Caco-2 (cell line): ENCODE measurements around the gene SRPRB. TPM values are rescaled to one million over a fixed set of nuclear protein-coding genes. Genes with fewer than 3 reads are reported as not detected.

Experiments
- BruUV-seq: library from RNA; stranded (reverse); fragments of 400-500 nt; replicated peaks from 2 replicates; lab custom pipeline; 2021; lab: Mats Ljungman, UMichigan
- CTCF ChIA-PET: fragments of 300-600 bp; sonication (Branson Sonifier 250); formaldehyde crosslinking; loops from one replicate; lab custom pipeline; 2022; ENCODE audit warnings: antibody characterized with exemption; lab: Charles Lee
- POLR2A ChIA-PET: fragments of 300-600 bp; sonication (Branson Sonifier 250); formaldehyde crosslinking; loops from one replicate; lab custom pipeline; 2022; ENCODE audit warnings: antibody characterized with exemption; lab: Charles Lee
- DNase-seq, 2 experiments: peaks; one replicate each; pipeline versions ENCODE4 v3.0.0 to v3.0.0-alpha.2; 2020 to 2022
- H3K27me3 ChIP-seq: replicated peaks from 2 replicates; pipeline ENCODE4 v1.6.0; 2011; ENCODE audit warnings: low read length; ENCODE audit not compliant: control insufficient read depth, insufficient read depth
- H3K36me3 ChIP-seq: 2 replicates; pipeline ENCODE4 v1.5.1; 2011; ENCODE audit warnings: low read length; ENCODE audit not compliant: control insufficient read depth, insufficient read depth
- H3K4me1 ChIP-seq: fragments of 250-450 bp; sonication (Bioruptor Pico); 2 replicates; pipeline ENCODE4 v1.5.1; 2020; ENCODE audit warnings: mild to moderate bottlenecking
- H3K4me3 ChIP-seq: 2 replicates; pipeline ENCODE4 v1.5.1; 2011; ENCODE audit warnings: low read depth, mild to moderate bottlenecking, control low read depth, low read length
- H3K9me3 ChIP-seq: fragments of 250-450 bp; sonication (Bioruptor Pico); 2 replicates; pipeline ENCODE4 v1.5.1; 2020; ENCODE audit warnings: mild to moderate bottlenecking, moderate library complexity
- H3K27ac Mint-ChIP-seq: one replicate; pipeline ENCODE4 v1.8.0; 2022; ENCODE audit warnings: mixed read lengths; ENCODE audit not compliant: unreplicated experiment
- H3K27me3 Mint-ChIP-seq: one replicate; pipeline ENCODE4 v1.8.0; 2022; ENCODE audit warnings: mixed read lengths; ENCODE audit not compliant: insufficient read depth, unreplicated experiment
- H3K36me3 Mint-ChIP-seq: one replicate; pipeline ENCODE4 v1.8.0; 2022; ENCODE audit warnings: mild to moderate bottlenecking, mixed read lengths; ENCODE audit not compliant: insufficient read depth, unreplicated experiment
- H3K4me1 Mint-ChIP-seq: one replicate; pipeline ENCODE4 v1.8.0; 2022; ENCODE audit warnings: low read depth, mixed read lengths; ENCODE audit not compliant: unreplicated experiment
- H3K4me3 Mint-ChIP-seq: one replicate; pipeline ENCODE4 v1.8.0; 2022; ENCODE audit warnings: mild to moderate bottlenecking, moderate library complexity, mixed read lengths; ENCODE audit not compliant: unreplicated experiment
- H3K9me3 Mint-ChIP-seq: one replicate; pipeline ENCODE4 v1.8.0; 2022; ENCODE audit warnings: mixed read lengths; ENCODE audit not compliant: unreplicated experiment
- intact Hi-C: fragments of 100-400 bp; cut with micrococcal nuclease; formaldehyde crosslinking; loops from one replicate; pipeline ENCODE4 v1.10.0; 2022; ENCODE audit not compliant: unreplicated experiment
- total RNA-seq: library from RNA; stranded (reverse); gene quantifications from 2 replicates; pipeline ENCODE4 v1.2.3, GENCODE V29; 2022
- TF ChIP-seq, protein P1 (sequence below), 2 experiments: fragments of 200-600 bp in 1 of 2; IDR thresholded peaks; 1 replicate in 1 of 2; 2 replicates in 1 of 2; pipeline versions ENCODE4 v1.5.1 to v1.8.0; 2011 to 2022; ENCODE audit warnings: antibody characterized with exemption in 1 of 2, control low read depth in 1 of 2, inconsistent platforms in 1 of 2, low read depth in 1 of 2, low read length in 1 of 2, mild to moderate bottlenecking in 1 of 2, moderate library complexity in 1 of 2; ENCODE audit not compliant: insufficient read depth in 1 of 2, severe bottlenecking in 1 of 2, unreplicated experiment in 1 of 2

Gene SRPRB
- total RNA-seq, 1 experiment from 2014 or later: 87.3 TPM

DNA sequence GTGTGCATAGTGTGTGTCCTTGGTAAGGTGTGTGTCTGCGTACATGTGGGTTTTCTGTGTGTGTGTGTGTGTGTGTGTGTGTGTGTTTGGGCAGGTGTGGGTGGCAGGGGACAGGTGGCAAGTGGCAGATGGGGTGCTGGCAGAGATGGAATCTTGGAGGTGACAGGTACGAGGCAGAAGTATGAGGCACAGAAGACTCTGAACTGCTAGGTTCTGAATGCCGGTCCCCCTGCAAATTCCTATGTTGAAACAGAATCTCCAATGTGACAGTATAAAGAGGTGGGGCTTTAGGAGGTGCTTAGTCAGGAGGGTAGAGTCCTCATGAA is 29.8 kb downstream of the SRPRB start:
- H3K4me3 ChIP-seq: no peak overlapping the region
- H3K4me1 ChIP-seq: no peaks in the 10 kb centered on the region
- H3K36me3 ChIP-seq: no peaks in the 10 kb centered on the region
- H3K27me3 ChIP-seq: no peaks in the 10 kb centered on the region
- TF ChIP-seq, protein P1, sequence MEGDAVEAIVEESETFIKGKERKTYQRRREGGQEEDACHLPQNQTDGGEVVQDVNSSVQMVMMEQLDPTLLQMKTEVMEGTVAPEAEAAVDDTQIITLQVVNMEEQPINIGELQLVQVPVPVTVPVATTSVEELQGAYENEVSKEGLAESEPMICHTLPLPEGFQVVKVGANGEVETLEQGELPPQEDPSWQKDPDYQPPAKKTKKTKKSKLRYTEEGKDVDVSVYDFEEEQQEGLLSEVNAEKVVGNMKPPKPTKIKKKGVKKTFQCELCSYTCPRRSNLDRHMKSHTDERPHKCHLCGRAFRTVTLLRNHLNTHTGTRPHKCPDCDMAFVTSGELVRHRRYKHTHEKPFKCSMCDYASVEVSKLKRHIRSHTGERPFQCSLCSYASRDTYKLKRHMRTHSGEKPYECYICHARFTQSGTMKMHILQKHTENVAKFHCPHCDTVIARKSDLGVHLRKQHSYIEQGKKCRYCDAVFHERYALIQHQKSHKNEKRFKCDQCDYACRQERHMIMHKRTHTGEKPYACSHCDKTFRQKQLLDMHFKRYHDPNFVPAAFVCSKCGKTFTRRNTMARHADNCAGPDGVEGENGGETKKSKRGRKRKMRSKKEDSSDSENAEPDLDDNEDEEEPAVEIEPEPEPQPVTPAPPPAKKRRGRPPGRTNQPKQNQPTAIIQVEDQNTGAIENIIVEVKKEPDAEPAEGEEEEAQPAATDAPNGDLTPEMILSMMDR (IDR thresholded peaks at IDR 0.05; ENCODE audit: insufficient read depth in 1 of 2, low read depth in 1 of 2, low read length in 1 of 2, severe bottlenecking in 1 of 2, unreplicated experiment in 1 of 2): no peak
- Mint-ChIP-seq H3K27me3 (no peaks in the 10 kb centered on the region), H3K4me3 (no peak overlapping the region), H3K36me3 (no peaks in the 10 kb centered on the region), H3K9me3 (no peaks in the 10 kb centered on the region), H3K4me1 (no peaks in the 10 kb centered on the region), H3K27ac (no peak overlapping the region)
- POLR2A ChIA-PET: no interaction called here
- H3K9me3 ChIP-seq: no peaks in the 10 kb centered on the region
- intact Hi-C loops: no loop called here
- DNase-seq: no peak
- BruUV-seq: no TSS peak
- CTCF ChIA-PET: no interaction called here

DNA sequence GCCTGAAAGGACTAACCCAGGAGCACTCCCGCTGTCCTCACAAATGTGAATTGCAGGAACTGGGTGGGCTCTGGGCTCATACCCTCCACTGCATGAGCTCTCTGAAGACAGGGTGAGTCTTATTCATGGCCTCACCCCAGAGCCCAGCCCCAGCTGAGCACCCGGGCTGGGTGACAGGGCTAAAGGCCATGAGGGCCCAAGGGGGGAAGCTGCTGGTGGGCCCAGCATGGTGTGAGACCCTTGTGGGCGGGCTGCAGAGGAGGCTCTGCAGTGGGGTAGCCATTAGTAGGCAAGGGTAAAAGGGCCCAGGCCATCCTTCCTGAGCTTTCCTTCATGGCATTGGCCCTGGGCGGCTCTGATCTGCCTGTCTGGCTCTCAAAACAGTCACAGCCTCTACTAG is 30.3 kb downstream of the SRPRB start:
- H3K4me1 ChIP-seq: no peaks in the 10 kb centered on the region
- H3K27ac Mint-ChIP-seq: no peak overlapping the region
- POLR2A ChIA-PET: no interaction called here
- no peaks in the 10 kb centered on the region for H3K27me3 ChIP-seq
- BruUV-seq: no TSS peak
- no peaks in the 10 kb centered on the region for H3K27me3 Mint-ChIP-seq
- no peak overlapping the region for H3K4me3 ChIP-seq
- H3K9me3 ChIP-seq: no peaks in the 10 kb centered on the region
- intact Hi-C loops: no loop called here
- no peaks in the 10 kb centered on the region for H3K36me3 ChIP-seq
- CTCF ChIA-PET: no interaction called here
- H3K4me3 Mint-ChIP-seq: no peak overlapping the region
- DNase-seq: no peak
- H3K36me3 Mint-ChIP-seq: no peaks in the 10 kb centered on the region
- H3K4me1 Mint-ChIP-seq: no peaks in the 10 kb centered on the region
- TF ChIP-seq, protein P1 (IDR thresholded peaks at IDR 0.05; ENCODE audit: insufficient read depth in 1 of 2, low read depth in 1 of 2, low read length in 1 of 2, severe bottlenecking in 1 of 2, unreplicated experiment in 1 of 2): no peak
- no peaks in the 10 kb centered on the region for H3K9me3 Mint-ChIP-seq

DNA sequence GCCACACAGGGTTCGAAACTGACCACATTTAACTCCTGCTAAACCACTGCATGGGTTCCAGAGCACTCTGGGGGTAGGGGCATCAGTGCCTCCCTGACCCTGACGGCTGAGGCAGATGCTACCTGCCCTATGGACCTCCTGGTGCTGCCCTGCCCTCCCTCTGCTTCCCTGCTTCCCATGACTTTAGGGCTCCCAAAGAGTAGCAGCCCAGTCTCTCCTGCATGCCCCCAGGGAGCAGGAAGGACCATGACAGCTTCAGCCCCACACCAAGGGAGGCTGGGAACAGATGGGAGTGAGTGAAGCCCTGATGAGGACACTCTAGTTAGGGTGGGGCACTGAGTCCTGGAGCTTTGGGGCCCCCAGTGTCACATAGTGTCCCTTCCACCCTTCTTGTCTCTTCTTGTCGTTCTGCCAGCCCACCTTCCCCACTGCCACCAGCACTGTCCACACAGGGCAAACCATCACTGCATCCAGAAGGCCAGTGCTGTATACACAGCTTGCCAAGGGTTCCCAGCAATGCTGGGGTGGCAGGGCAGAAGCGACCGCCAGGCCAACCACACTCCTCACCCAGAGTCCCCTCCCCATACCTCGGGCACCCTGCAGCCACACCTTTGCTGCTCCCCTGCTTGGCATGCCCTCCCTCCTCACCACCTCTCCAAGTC is 31.0 kb downstream of the SRPRB start:
- no TSS peak for BruUV-seq
- Mint-ChIP-seq H3K4me3 (no peak overlapping the region), H3K4me1 (no peaks in the 10 kb centered on the region), H3K27me3 (no peaks in the 10 kb centered on the region), H3K27ac (no peak overlapping the region), H3K9me3 (no peaks in the 10 kb centered on the region), H3K36me3 (no peaks in the 10 kb centered on the region)
- Histone ChIP-seq H3K9me3 (no peaks in the 10 kb centered on the region), H3K36me3 (no peaks in the 10 kb centered on the region), H3K4me3 (no peak overlapping the region), H3K27me3 (no peaks in the 10 kb centered on the region), H3K4me1 (no peaks in the 10 kb centered on the region)
- POLR2A ChIA-PET: no interaction called here
- intact Hi-C loops: no loop called here
- TF ChIP-seq, protein P1 (IDR thresholded peaks at IDR 0.05; ENCODE audit: insufficient read depth in 1 of 2, low read depth in 1 of 2, low read length in 1 of 2, severe bottlenecking in 1 of 2, unreplicated experiment in 1 of 2): no peak
- peak in 1 of 2 experiments; percentile 17 for DNase-seq
- CTCF ChIA-PET: no interaction called here
